Measurements from ENCODE around the gene MPIG6B.

MPIG6B gene

GRCh38 chr6:31750411-31751022 is 27.3 kb downstream of the MPIG6B start:
- H3K9ac ChIP-seq (ENCODE audit: low read depth, low read length) = no peak overlapping the region
- peaks cover 5% of the 10 kb centered on the region for H3K36me3 ChIP-seq (ENCODE audit: insufficient read depth, low read length)
- no peaks in the 10 kb centered on the region for H3K4me1 ChIP-seq (ENCODE audit: insufficient read depth, low read length)

GRCh38 chr6:31752739-31753319 is 29.7 kb downstream of the MPIG6B start:
- H3K4me1 ChIP-seq (ENCODE audit: insufficient read depth, low read length) = no peaks in the 10 kb centered on the region
- H3K9ac ChIP-seq (ENCODE audit: low read depth, low read length) = no peak overlapping the region
- no peaks in the 10 kb centered on the region for H3K9me3 ChIP-seq (ENCODE audit: control insufficient read depth, insufficient read depth, low read length)
- no peaks in the 10 kb centered on the region; the same call in 1 of the 2 replicates for H3K36me3 ChIP-seq (ENCODE audit: insufficient read depth, low read length)

More at GRCh38 chr6:31750411-31751022, 27.3 kb downstream of the MPIG6B start:
- H3K9me3 ChIP-seq (ENCODE audit: control insufficient read depth, insufficient read depth, low read length) = no peaks in the 10 kb centered on the region

GRCh38 chr6:31758281-31758680 is 35.1 kb downstream of the MPIG6B start:
- Histone ChIP-seq H3K9me3 (ENCODE audit: control insufficient read depth, insufficient read depth, low read length) (no peaks in the 10 kb centered on the region), H3K4me1 (ENCODE audit: insufficient read depth, low read length) (peaks cover 4% of the 10 kb centered on the region), H3K9ac (ENCODE audit: low read depth, low read length) (no peak overlapping the region), H3K36me3 (ENCODE audit: insufficient read depth, low read length) (peaks cover 5% of the 10 kb centered on the region; the same call in 1 of the 2 replicates)

- Histone ChIP-seq H3K4me1 (ENCODE audit: insufficient read depth, low read length) (peaks cover 6% of the 10 kb centered on the region), H3K9me3 (ENCODE audit: control insufficient read depth, insufficient read depth, low read length) (no peaks in the 10 kb centered on the region), H3K9ac (ENCODE audit: low read depth, low read length) (no peak overlapping the region), H3K36me3 (ENCODE audit: insufficient read depth, low read length) (peaks cover 5% of the 10 kb centered on the region; the same call in 1 of the 2 replicates)
These were observed 37.6 kb downstream of the MPIG6B start for GRCh38 chr6:31760790-31761189.

- Histone ChIP-seq H3K9me3 (ENCODE audit: control insufficient read depth, insufficient read depth, low read length) (no peaks in the 10 kb centered on the region), H3K4me1 (ENCODE audit: insufficient read depth, low read length) (peaks cover 6% of the 10 kb centered on the region), H3K36me3 (ENCODE audit: insufficient read depth, low read length) (peaks cover 5% of the 10 kb centered on the region; the same call in 1 of the 2 replicates), H3K9ac (ENCODE audit: low read depth, low read length) (no peak overlapping the region)
These were observed 38.2 kb downstream of the MPIG6B start for GRCh38 chr6:31761343-31761742.

GRCh38 chr6:31762356-31762755 is 39.2 kb downstream of the MPIG6B start, which contains the start of gene SAPCD1:
SAPCD1 (plus strand) TSS chr6:31762656; CDS start chr6:31763055, 399 bp downstream.
- Histone ChIP-seq H3K4me1 (ENCODE audit: insufficient read depth, low read length) (peaks cover 6% of the 10 kb centered on the region), H3K36me3 (ENCODE audit: insufficient read depth, low read length) (peaks cover 5% of the 10 kb centered on the region; the same call in 1 of the 2 replicates), H3K9me3 (ENCODE audit: control insufficient read depth, insufficient read depth, low read length) (no peaks in the 10 kb centered on the region), H3K9ac (ENCODE audit: low read depth, low read length) (no peak within 1 kb of the TSS)

- Histone ChIP-seq H3K9ac (ENCODE audit: low read depth, low read length) (no peak overlapping the region), H3K4me1 (ENCODE audit: insufficient read depth, low read length) (peaks cover 6% of the 10 kb centered on the region), H3K36me3 (ENCODE audit: insufficient read depth, low read length) (peaks cover 5% of the 10 kb centered on the region; the same call in 1 of the 2 replicates), H3K9me3 (ENCODE audit: control insufficient read depth, insufficient read depth, low read length) (no peaks in the 10 kb centered on the region)
These were observed 39.9 kb downstream of the MPIG6B start for GRCh38 chr6:31762878-31763618.

GRCh38 chr6:31763619-31763940 is 40.4 kb downstream of the MPIG6B start:
- H3K9ac ChIP-seq (ENCODE audit: low read depth, low read length) = no peak overlapping the region
- peaks cover 6% of the 10 kb centered on the region for H3K4me1 ChIP-seq (ENCODE audit: insufficient read depth, low read length)
- no peaks in the 10 kb centered on the region for H3K9me3 ChIP-seq (ENCODE audit: control insufficient read depth, insufficient read depth, low read length)
- H3K36me3 ChIP-seq (ENCODE audit: insufficient read depth, low read length) = peaks cover 5% of the 10 kb centered on the region; the same call in 1 of the 2 replicates

GRCh38 chr6:31764198-31764597 is 41.0 kb downstream of the MPIG6B start:
- no peak overlapping the region for H3K9ac ChIP-seq (ENCODE audit: low read depth, low read length)
- peaks cover 5% of the 10 kb centered on the region; the same call in 1 of the 2 replicates for H3K36me3 ChIP-seq (ENCODE audit: insufficient read depth, low read length)
- H3K4me1 ChIP-seq (ENCODE audit: insufficient read depth, low read length) = peaks cover 6% of the 10 kb centered on the region
- H3K9me3 ChIP-seq (ENCODE audit: control insufficient read depth, insufficient read depth, low read length) = no peaks in the 10 kb centered on the region

GRCh38 chr6:31765559-31765909 is 42.4 kb downstream of the MPIG6B start:
- Histone ChIP-seq H3K9ac (ENCODE audit: low read depth, low read length) (peak overlapping the region; percentile 49; the same call in 1 of the 2 replicates), H3K4me1 (ENCODE audit: insufficient read depth, low read length) (peaks cover 6% of the 10 kb centered on the region), H3K36me3 (ENCODE audit: insufficient read depth, low read length) (peaks cover under 1% of the 10 kb centered on the region; the same call in 1 of the 2 replicates), H3K9me3 (ENCODE audit: control insufficient read depth, insufficient read depth, low read length) (no peaks in the 10 kb centered on the region)

GRCh38 chr6:31765910-31766794 is 43.0 kb downstream of the MPIG6B start:
- Histone ChIP-seq H3K9me3 (ENCODE audit: control insufficient read depth, insufficient read depth, low read length) (no peaks in the 10 kb centered on the region), H3K36me3 (ENCODE audit: insufficient read depth, low read length) (no peaks in the 10 kb centered on the region; the same call in 1 of the 2 replicates), H3K9ac (ENCODE audit: low read depth, low read length) (peak overlapping the region; percentile 49; the same call in 1 of the 2 replicates), H3K4me1 (ENCODE audit: insufficient read depth, low read length) (peaks cover 6% of the 10 kb centered on the region)

GRCh38 chr6:31767096-31767645 is 44.0 kb downstream of the MPIG6B start:
- Histone ChIP-seq H3K4me1 (ENCODE audit: insufficient read depth, low read length) (peaks cover 6% of the 10 kb centered on the region), H3K9ac (ENCODE audit: low read depth, low read length) (no peak overlapping the region), H3K9me3 (ENCODE audit: control insufficient read depth, insufficient read depth, low read length) (no peaks in the 10 kb centered on the region), H3K36me3 (ENCODE audit: insufficient read depth, low read length) (no peaks in the 10 kb centered on the region; the same call in 1 of the 2 replicates)

GRCh38 chr6:31768363-31769257 is 45.4 kb downstream of the MPIG6B start:
- no peaks in the 10 kb centered on the region for H3K9me3 ChIP-seq (ENCODE audit: control insufficient read depth, insufficient read depth, low read length)
- H3K9ac ChIP-seq (ENCODE audit: low read depth, low read length) = no peak overlapping the region
- H3K36me3 ChIP-seq (ENCODE audit: insufficient read depth, low read length) = no peaks in the 10 kb centered on the region; the same call in 1 of the 2 replicates
- no peaks in the 10 kb centered on the region; the same call in 1 of the 2 replicates for H3K4me1 ChIP-seq (ENCODE audit: insufficient read depth, low read length)
